Upper lobe of right lung (tissue), 1 donor: ENCODE data around the gene ANK2. TPM values are rescaled to one million over a fixed set of nuclear protein-coding genes. Genes with fewer than 3 reads are reported as not detected.

ENCODE experiments used
- ATAC-seq: fragments of 200-7000 bp; cut with Tn5 transposase; one replicate; pipeline ENCODE4 v1.9.1; 2020; ENCODE audit warnings: mild to moderate bottlenecking, moderate library complexity
- DNase-seq: peaks from one replicate; pipeline ENCODE4 v3.0.0-alpha.2; 2020
- H3K27ac ChIP-seq: fragments of 200-600 bp; one replicate; pipeline ENCODE4 v1.8.0; 2022
- H3K27me3 ChIP-seq: fragments of 200-600 bp; one replicate; pipeline ENCODE4 v1.8.0; 2022; ENCODE audit warnings: mild to moderate bottlenecking
- H3K36me3 ChIP-seq: fragments of 200-600 bp; one replicate; pipeline ENCODE4 v1.8.0; 2022
- H3K4me1 ChIP-seq: fragments of 200-600 bp; one replicate; pipeline ENCODE4 v1.8.0; 2022
- H3K4me3 ChIP-seq: fragments of 200-600 bp; one replicate; pipeline ENCODE4 v1.8.0; 2022; ENCODE audit warnings: mild to moderate bottlenecking
- H3K9me3 ChIP-seq: fragments of 200-600 bp; one replicate; pipeline ENCODE4 v1.8.0; 2022
- intact Hi-C: fragments of 100-400 bp; cut with DNase I; formaldehyde crosslinking; loops from one replicate; pipeline ENCODE4 v1.11.0; 2022
- total RNA-seq: library from RNA; stranded (reverse); fragmentation: NEBNext Ultra II Directional; extraction: Animal tissue kit (Norgen Biotek cat#: 25700); gene quantifications from one replicate; pipeline ENCODE4 v1.2.1, GENCODE V29; 2021
- TF ChIP-seq, protein P1 (sequence below): fragments of 200-600 bp; IDR thresholded peaks from one replicate; pipeline ENCODE4 v1.8.0; 2022; ENCODE audit warnings: antibody characterized with exemption
- donor health status: DM: no; HTN: yes; CAD: no; lungs with severe emphysema.

The ANK2 gene
- total RNA-seq, 1 donor from 2014 or later = 12.0 TPM

DNA sequence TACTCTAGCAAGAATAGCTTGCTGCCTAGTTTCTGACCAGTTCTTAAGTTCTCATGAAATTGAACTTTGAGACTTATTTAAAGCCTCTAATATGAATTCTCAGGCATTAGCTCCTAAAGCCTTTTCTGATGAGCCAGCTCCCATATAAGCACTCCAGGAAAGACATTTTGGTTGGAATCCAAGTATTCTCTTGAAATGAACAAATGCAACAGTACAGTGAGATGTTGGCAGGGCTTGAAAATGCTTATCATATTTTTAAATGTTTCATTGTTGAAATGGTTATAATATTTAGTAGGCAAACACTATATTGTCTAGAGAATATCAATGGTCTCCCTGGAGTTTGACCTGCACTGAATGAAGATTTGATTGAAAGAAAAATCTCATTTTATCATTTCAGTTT, 240.3 kb downstream of the ANK2 start:
- ATAC-seq (no peak), DNase-seq (no peak)
- no peak overlapping the region for H3K4me3 ChIP-seq
- H3K27ac ChIP-seq = no peak overlapping the region
- no peaks in the 10 kb centered on the region for H3K9me3 ChIP-seq
- TF ChIP-seq, protein P1, sequence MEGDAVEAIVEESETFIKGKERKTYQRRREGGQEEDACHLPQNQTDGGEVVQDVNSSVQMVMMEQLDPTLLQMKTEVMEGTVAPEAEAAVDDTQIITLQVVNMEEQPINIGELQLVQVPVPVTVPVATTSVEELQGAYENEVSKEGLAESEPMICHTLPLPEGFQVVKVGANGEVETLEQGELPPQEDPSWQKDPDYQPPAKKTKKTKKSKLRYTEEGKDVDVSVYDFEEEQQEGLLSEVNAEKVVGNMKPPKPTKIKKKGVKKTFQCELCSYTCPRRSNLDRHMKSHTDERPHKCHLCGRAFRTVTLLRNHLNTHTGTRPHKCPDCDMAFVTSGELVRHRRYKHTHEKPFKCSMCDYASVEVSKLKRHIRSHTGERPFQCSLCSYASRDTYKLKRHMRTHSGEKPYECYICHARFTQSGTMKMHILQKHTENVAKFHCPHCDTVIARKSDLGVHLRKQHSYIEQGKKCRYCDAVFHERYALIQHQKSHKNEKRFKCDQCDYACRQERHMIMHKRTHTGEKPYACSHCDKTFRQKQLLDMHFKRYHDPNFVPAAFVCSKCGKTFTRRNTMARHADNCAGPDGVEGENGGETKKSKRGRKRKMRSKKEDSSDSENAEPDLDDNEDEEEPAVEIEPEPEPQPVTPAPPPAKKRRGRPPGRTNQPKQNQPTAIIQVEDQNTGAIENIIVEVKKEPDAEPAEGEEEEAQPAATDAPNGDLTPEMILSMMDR = no peak
- H3K27me3 ChIP-seq = peaks cover 4% of the 10 kb centered on the region
- intact Hi-C loops = no loop called here
- H3K36me3 ChIP-seq = no peaks in the 10 kb centered on the region
- H3K4me1 ChIP-seq = no peaks in the 10 kb centered on the region

- intact Hi-C loops = no loop called here
- TF ChIP-seq, protein P1 = no peak
- H3K27ac ChIP-seq = no peak overlapping the region
- peaks cover 4% of the 10 kb centered on the region for H3K27me3 ChIP-seq
- no peak for DNase-seq
- no peak overlapping the region for H3K4me3 ChIP-seq
- no peak for ATAC-seq
- H3K36me3 ChIP-seq = no peaks in the 10 kb centered on the region
- H3K4me1 ChIP-seq = no peaks in the 10 kb centered on the region
- no peaks in the 10 kb centered on the region for H3K9me3 ChIP-seq
Measured at GRCh38 chr4:113290666-113291065, 241.2 kb downstream of the ANK2 start.

- peaks cover 4% of the 10 kb centered on the region for H3K27me3 ChIP-seq
- H3K9me3 ChIP-seq = no peaks in the 10 kb centered on the region
- H3K4me1 ChIP-seq = no peaks in the 10 kb centered on the region
- DNase-seq (no peak), ATAC-seq (peak; percentile 58)
- peak overlapping the region; percentile 24 for H3K4me3 ChIP-seq
- TF ChIP-seq, protein P1 = no peak
- intact Hi-C loops = no loop called here
- H3K27ac ChIP-seq = peak overlapping the region; percentile 64
- no peaks in the 10 kb centered on the region for H3K36me3 ChIP-seq
Measured at GRCh38 chr4:113292371-113293042, 243.1 kb downstream of the ANK2 start.

- intact Hi-C loops = no loop called here
- Histone ChIP-seq H3K27ac (peak overlapping the region; percentile 64), H3K36me3 (no peaks in the 10 kb centered on the region), H3K4me3 (peak overlapping the region; percentile 24), H3K27me3 (peaks cover 4% of the 10 kb centered on the region), H3K9me3 (no peaks in the 10 kb centered on the region), H3K4me1 (no peaks in the 10 kb centered on the region)
- TF ChIP-seq, protein P1 = no peak
- no peak for DNase-seq
- ATAC-seq = peak; percentile 43
Measured at GRCh38 chr4:113293043-113293560, 243.6 kb downstream of the ANK2 start.

- TF ChIP-seq, protein P1 = peak; percentile 6
- no peak for ATAC-seq
- no peaks in the 10 kb centered on the region for H3K36me3 ChIP-seq
- no peaks in the 10 kb centered on the region for H3K9me3 ChIP-seq
- peak overlapping the region; percentile 64 for H3K27ac ChIP-seq
- no peaks in the 10 kb centered on the region for H3K4me1 ChIP-seq
- peak overlapping the region; percentile 24 for H3K4me3 ChIP-seq
- DNase-seq = no peak
- intact Hi-C loops = no loop called here
- H3K27me3 ChIP-seq = peaks cover 4% of the 10 kb centered on the region
Measured at GRCh38 chr4:113293674-113294073, 244.2 kb downstream of the ANK2 start.
